GM13976 (cell line): ENCODE measurements around the gene DNAAF5.

Experiments used
- DNase-seq: peaks from one replicate; pipeline ENCODE4 v3.0.0; 2012; ENCODE audit warnings: low spot score
- in situ Hi-C: fragments of 300-500 bp; cut with MboI; formaldehyde crosslinking; loops from one replicate; pipeline ENCODE4 v1.12.0; 2022; ENCODE audit warnings: low sequenced_read_pairs, mixed read lengths, inconsistent platforms; ENCODE audit not compliant: unreplicated experiment
- TF ChIP-seq, protein P1 (sequence below): IDR thresholded peaks from 2 replicates; pipeline ENCODE4 v1.5.1; 2012; ENCODE audit warnings: borderline replicate concordance, mild to moderate bottlenecking; ENCODE audit not compliant: insufficient read depth; ENCODE audit errors: extremely low read depth, missing control alignments, control extremely low read depth

The DNAAF5 gene

DNA sequence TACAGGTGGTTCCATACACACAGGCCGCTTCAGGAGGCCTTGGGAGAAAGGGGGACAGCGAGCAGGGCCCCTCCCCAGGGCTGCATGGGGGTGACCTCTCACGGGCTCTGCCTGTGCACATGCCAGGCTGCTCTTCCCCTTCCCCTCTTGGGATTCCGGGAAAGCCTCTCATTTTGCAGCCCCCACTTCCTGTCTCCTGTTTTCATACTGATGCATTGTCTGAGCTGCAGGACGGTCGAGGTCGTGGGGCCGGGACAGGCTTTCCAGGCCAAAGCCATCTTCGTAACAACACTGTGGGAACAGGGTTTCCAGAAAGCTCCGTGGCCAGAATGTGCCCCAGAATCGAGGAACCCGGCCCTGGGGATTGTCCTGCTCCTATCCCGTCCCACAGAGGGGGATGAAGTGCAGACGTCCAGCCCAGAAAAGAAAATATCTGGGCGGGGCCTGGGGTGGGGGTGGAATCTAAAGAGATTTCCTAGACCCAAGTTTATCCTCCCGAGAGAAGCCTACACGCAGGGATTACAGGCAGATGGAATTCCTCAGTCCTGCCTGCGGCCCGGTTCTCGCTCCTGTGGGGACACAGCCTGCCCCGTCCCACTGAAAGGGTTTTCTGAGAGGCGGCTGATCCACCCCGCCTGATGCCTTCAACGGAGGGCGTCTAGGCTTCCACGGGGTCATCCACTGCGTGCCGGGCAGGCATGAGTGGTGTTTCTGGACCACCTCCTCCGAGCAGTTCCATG, 29.5 kb upstream of the DNAAF5 start:
- in situ Hi-C loops: no loop called here
- TF ChIP-seq, protein P1, sequence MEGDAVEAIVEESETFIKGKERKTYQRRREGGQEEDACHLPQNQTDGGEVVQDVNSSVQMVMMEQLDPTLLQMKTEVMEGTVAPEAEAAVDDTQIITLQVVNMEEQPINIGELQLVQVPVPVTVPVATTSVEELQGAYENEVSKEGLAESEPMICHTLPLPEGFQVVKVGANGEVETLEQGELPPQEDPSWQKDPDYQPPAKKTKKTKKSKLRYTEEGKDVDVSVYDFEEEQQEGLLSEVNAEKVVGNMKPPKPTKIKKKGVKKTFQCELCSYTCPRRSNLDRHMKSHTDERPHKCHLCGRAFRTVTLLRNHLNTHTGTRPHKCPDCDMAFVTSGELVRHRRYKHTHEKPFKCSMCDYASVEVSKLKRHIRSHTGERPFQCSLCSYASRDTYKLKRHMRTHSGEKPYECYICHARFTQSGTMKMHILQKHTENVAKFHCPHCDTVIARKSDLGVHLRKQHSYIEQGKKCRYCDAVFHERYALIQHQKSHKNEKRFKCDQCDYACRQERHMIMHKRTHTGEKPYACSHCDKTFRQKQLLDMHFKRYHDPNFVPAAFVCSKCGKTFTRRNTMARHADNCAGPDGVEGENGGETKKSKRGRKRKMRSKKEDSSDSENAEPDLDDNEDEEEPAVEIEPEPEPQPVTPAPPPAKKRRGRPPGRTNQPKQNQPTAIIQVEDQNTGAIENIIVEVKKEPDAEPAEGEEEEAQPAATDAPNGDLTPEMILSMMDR: no peak

DNA sequence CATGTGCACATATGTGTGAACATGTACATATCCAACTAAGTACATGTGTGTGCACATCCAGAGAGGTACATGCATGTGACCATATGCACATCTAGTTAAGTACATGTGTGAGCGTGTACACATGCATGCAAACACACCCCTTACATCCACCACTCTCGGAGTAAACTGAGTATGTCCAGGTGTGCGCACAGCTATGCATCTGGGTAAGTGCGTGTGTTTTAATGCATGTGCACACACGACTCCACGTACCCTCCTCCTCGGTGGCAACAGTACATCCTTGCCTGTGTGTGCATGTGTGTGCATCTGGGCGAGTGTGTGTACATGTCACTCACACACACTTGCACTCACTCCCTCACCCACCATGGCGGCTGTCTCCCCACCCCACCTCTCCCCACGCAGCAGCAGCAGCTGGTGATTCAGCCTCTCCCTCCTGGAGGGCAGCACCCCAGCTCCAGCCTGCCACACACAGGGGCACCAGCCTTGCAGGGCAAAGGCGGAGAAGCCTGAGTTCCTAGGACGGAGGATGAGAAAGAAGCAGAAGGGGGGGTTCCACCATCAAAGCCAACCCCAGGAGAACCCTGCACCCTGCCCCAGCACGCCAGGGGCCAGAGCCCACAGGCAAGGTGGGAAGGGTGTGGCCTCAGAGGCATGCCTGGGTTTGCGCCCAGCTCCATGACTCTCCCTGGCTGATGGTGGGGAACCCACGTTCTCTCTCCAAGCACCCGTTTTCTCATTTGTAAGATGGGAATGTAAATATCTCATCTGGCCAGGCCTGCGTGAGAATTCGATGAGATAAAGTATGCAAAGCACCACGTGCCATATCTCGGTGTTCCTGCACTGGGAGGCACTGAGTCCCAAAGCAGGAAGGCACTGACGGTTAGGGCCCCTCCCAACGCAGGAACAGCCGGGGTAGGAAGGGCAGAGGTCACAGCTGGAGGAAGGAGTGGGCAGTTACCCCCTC, 27.7 kb upstream of the DNAAF5 start:
- in situ Hi-C loops: no loop called here
- DNase-seq: no peak
- TF ChIP-seq, protein P1: no peak

More for the DNA sequence above, 29.5 kb upstream of the DNAAF5 start:
- DNase-seq: no peak

DNA sequence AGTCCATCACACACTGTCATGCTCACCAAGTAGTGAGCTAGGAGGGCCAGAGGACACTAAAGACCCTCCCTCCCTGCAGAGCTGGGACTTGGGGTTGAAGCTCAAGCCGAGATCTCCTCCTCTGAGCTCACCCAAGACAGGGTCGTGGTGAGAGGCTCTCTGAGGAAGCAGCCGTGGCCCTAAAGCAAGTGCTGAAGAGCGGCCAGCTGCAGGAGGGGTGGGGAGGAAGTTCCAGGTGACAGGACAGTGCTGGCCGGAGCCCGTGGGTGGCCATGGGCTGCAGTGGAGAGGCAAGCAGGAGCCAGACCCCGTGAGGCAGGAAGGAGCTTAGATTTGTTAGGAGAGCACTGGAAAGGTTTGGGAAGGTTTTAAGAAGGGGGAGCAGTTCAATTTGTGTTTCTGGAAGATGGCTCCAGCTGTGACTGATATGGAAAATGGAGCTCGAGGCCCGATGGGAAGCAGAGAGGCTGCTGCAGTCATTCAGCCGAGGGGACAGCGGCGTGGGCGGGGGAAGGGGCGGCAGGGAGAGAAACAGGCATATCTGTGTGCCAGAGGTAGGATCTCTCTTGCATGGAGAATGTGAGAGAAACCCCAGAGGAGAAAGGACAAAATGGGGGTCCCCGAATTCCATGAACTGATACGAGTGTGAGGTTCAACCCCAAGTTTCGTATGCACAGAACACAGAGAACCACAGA, 26.9 kb upstream of the DNAAF5 start:
- TF ChIP-seq, protein P1: no peak
- no peak for DNase-seq
- in situ Hi-C loops: no loop called here

DNA sequence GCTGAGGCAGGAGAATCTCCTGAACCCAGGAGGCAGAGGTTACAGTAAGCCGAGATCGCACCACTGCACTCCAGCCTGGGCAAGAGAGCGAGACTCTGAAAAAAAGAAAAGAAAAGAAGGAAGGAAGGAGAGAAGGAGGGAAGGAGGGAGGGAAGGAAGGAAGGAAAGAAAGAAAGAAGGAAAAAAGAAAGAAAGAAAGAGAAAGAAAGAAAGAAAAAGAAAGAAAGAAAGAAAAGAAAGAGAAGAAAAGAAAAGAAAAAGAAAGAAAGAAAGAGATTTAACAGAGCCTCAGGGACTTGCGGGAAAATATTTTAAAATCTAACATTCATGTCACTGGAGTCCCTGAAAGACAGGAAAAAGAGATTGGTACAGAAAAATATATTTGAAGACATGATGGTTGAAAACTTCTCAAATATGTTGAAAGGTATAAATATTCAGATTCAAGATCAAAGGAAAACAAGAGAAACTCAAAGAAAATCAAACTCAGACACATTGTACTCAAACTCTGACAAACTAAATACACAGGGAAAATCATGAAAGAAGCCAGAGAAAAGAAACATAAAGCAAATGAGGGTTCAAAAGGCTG, 25.3 kb upstream of the DNAAF5 start:
- in situ Hi-C loops: no loop called here
- no peak for DNase-seq
- TF ChIP-seq, protein P1: no peak

DNA sequence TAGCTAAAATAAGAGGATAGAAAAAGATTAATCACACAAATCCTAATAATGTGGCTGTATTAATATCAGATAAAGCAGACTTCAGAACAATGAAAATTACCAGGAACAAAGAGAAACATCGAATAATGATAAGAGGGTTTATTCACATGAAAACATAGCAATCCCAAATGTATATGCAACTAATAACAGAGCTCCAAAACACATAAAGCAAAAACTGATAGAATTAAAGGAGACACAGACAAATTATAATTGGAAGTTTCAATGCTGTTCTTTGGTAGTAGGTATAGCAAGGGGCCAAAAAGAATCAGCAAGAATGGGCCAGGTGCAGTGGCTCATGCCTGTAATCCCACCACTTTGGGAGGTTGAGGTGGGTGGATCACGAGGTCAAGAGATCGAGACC, 23.4 kb upstream of the DNAAF5 start:
- in situ Hi-C loops: no loop called here
- TF ChIP-seq, protein P1: no peak
- DNase-seq: no peak

DNA sequence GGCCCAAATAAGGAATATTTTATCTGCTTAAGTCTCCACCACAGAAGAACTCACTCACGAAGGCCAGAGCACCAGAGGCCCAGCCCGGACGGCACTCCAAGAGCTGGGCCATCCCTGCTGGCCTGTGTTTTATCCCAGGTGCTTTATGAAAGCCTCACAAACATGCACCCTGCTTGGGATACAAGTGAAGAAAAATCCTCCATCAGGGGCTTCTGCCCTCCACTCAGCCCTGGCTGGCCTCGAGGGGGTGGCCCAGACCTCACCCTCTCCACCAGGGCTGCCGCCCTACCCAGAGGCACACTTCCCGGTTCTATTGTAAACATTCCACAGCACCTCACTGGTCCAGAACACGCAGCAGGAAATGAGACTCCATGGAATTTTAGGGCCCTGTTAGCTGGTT, 19.8 kb upstream of the DNAAF5 start:
- TF ChIP-seq, protein P1: no peak
- in situ Hi-C loops: no loop called here
- DNase-seq: no peak
